Testis (tissue), 3 donors: ENCODE data around the gene ITGA1. TPM values are rescaled to one million over a fixed set of nuclear protein-coding genes. Genes with fewer than 3 reads are reported as not detected.

Experiments used
- DNase-seq: peaks from one replicate; pipeline ENCODE4 v3.0.0-alpha.2; 2019
- H3K27ac ChIP-seq, 2 donors: fragments of 200-600 bp; sonication (generic); one replicate each; pipeline ENCODE4 v1.5.1; 2019
- H3K27me3 ChIP-seq: fragments of 200-600 bp; sonication (generic); one replicate; pipeline ENCODE4 v1.5.1; 2019
- H3K36me3 ChIP-seq: fragments of 200-600 bp; sonication (generic); one replicate; pipeline ENCODE4 v1.5.1; 2017; ENCODE audit warnings: low read depth; ENCODE audit errors: missing control alignments
- H3K4me1 ChIP-seq: fragments of 200-600 bp; sonication (generic); one replicate; pipeline ENCODE4 v1.5.1; 2019
- H3K4me3 ChIP-seq, 2 donors: fragments of 200-600 bp; sonication (generic); one replicate each; pipeline ENCODE4 v1.5.1; 2017 to 2019
- H3K9me3 ChIP-seq: fragments of 200-600 bp; sonication (generic); one replicate; pipeline ENCODE4 v1.5.1; 2017
- POLR2A ChIP-seq: fragments of 450-650 bp; IDR thresholded peaks from one replicate; pipeline ENCODE4 v1.6.1; 2017; ENCODE audit warnings: antibody characterized with exemption, mild to moderate bottlenecking, moderate library complexity
- WGBS, 2 donors: methylation state at CpG; one replicate each; pipeline ENCODE4 v1.1.5; 2018; 5-methylcytosine and 5-hydroxymethylcytosine counted together
- intact Hi-C: fragments of 100-400 bp; cut with DNase I; formaldehyde crosslinking; loops from one replicate; pipeline ENCODE4 v1.15.1; 2023; ENCODE audit warnings: low total_unique reads
- polyA plus RNA-seq: library from polyadenylated mRNA; stranded (reverse); fragments of 350-450 nt; fragmentation: Illumina TruSeq; extraction: RNeasy Lipid Tissue Mini Kit (QIAGEN cat#74804); gene quantifications from one replicate; pipeline ENCODE4 v1.2.3, GENCODE V29; 2014; ENCODE audit warnings: low read depth, low replicate concordance; ENCODE audit not compliant: insufficient read depth
- total RNA-seq, 2 donors: library from RNA; depleted of rRNA; stranded (reverse); fragments of >200 nt; gene quantifications; one replicate each; pipeline ENCODE4 v1.2.3, GENCODE V29; 2016
- TF ChIP-seq, protein P1 (sequence below), 3 experiments: fragments of 450-650 bp in 2 of 3; fragments of 200-600 bp in 1 of 3; sonication (generic) in 1 of 3; IDR thresholded peaks; one replicate each; pipeline ENCODE4 v1.5.1; 2016 to 2019; ENCODE audit warnings: antibody characterized with exemption in 3 of 3, mild to moderate bottlenecking in 2 of 3, moderate library complexity in 1 of 3

ITGA1 gene
- total and polyA plus RNA-seq, 3 donors from 2014 or later, result 7.3 to 8.1 (median 7.5) TPM

DNA sequence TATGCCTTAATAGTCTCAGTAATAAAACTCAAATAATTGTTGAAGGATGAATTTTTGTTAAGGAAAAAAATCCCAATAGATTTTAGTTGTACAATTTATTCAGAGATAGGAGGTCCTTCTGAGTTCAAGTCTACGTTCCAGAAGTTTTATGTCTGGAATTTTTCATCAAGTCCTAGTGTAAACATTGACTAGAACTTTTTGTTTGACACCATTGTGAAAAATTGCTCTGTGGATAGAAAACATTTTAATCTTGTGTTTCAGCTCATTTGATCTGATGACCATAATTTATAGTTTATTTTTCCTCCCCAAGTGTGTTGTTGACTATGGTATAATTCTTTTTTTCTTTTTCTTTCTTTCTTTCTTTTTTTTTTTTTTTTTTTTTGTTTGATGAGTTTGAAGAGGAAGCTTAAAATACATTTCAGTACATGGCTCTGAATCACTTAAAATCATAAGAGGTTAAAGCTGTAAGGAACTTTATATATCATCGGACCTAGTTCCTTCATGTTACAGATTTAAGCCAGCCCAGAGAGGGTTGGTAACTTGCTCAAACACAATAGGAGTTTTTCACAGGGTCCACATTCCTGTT is 20.7 kb downstream of the ITGA1 start:
- DNase-seq, result no peak
- Histone ChIP-seq H3K4me1 (no peaks in the 10 kb centered on the region), H3K27ac (no peak overlapping the region), H3K36me3 (no peaks in the 10 kb centered on the region), H3K27me3 (no peaks in the 10 kb centered on the region), H3K4me3 (no peak overlapping the region), H3K9me3 (no peaks in the 10 kb centered on the region)
- TF ChIP-seq, protein P1, sequence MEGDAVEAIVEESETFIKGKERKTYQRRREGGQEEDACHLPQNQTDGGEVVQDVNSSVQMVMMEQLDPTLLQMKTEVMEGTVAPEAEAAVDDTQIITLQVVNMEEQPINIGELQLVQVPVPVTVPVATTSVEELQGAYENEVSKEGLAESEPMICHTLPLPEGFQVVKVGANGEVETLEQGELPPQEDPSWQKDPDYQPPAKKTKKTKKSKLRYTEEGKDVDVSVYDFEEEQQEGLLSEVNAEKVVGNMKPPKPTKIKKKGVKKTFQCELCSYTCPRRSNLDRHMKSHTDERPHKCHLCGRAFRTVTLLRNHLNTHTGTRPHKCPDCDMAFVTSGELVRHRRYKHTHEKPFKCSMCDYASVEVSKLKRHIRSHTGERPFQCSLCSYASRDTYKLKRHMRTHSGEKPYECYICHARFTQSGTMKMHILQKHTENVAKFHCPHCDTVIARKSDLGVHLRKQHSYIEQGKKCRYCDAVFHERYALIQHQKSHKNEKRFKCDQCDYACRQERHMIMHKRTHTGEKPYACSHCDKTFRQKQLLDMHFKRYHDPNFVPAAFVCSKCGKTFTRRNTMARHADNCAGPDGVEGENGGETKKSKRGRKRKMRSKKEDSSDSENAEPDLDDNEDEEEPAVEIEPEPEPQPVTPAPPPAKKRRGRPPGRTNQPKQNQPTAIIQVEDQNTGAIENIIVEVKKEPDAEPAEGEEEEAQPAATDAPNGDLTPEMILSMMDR (IDR thresholded peaks at IDR 0.05), result no peak
- WGBS, 2 donors, result 66 to 73% methylated on average over 2 of the region's 2 CpGs
- intact Hi-C loops, result no loop called here

DNA sequence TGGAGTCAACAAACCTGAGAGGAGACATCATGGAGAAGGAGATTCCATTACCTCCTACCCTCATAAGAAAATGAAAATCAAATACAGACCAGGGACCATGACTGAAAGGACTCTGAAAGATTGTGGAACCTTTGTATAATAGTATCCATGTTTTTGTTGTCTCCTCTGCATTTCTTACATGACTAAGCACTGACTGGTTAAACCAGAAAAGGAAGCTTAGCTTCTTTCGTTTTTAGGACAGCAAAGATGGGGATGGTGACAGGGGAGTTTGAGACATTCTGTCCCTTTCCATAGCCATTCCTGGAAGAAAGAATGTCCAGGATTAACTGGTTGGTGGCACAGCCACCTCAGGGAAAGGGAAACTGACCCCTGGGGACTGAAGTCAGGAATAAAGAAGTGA is 22.2 kb downstream of the ITGA1 start:
- H3K9me3 ChIP-seq, result no peaks in the 10 kb centered on the region
- H3K36me3 ChIP-seq, result no peaks in the 10 kb centered on the region
- WGBS, 2 donors, result 45 to 65% methylated on average over 1 of the region's 1 CpG
- DNase-seq, result no peak
- no peak overlapping the region for H3K27ac ChIP-seq
- H3K4me3 ChIP-seq, result no peak overlapping the region
- TF ChIP-seq, protein P1 (IDR thresholded peaks at IDR 0.05), result no peak
- TF ChIP-seq POLR2A, result no peak
- intact Hi-C loops, result no loop called here
- no peaks in the 10 kb centered on the region for H3K27me3 ChIP-seq
- H3K4me1 ChIP-seq, result no peaks in the 10 kb centered on the region

DNA sequence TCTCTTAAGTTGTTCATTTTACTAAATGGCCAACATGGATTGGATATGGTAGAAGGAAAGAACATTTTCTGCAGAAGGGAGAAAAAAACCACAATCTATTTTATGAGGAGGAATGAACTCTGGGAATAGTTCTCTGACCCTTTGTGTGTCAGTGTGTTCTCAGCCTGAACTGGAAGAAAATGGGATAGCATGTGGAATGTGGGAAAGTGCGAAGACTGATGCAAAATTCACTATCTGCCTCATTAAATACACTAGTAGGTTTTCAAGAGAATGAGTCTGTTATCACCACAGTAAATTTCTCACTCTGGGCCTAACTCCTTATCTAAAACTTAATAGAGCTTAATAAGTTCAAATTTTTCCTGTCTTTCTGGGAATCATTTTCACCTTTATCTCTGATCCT is 22.7 kb downstream of the ITGA1 start:
- DNase-seq, result no peak
- Histone ChIP-seq H3K9me3 (no peaks in the 10 kb centered on the region), H3K27me3 (no peaks in the 10 kb centered on the region), H3K27ac (no peak overlapping the region), H3K4me3 (no peak overlapping the region), H3K36me3 (no peaks in the 10 kb centered on the region), H3K4me1 (no peaks in the 10 kb centered on the region)
- 23 to 73% methylated on average over 1 of the region's 1 CpG for WGBS, 2 donors
- TF ChIP-seq POLR2A, result no peak
- TF ChIP-seq, protein P1 (IDR thresholded peaks at IDR 0.05), result no peak
- intact Hi-C loops, result no loop called here

DNA sequence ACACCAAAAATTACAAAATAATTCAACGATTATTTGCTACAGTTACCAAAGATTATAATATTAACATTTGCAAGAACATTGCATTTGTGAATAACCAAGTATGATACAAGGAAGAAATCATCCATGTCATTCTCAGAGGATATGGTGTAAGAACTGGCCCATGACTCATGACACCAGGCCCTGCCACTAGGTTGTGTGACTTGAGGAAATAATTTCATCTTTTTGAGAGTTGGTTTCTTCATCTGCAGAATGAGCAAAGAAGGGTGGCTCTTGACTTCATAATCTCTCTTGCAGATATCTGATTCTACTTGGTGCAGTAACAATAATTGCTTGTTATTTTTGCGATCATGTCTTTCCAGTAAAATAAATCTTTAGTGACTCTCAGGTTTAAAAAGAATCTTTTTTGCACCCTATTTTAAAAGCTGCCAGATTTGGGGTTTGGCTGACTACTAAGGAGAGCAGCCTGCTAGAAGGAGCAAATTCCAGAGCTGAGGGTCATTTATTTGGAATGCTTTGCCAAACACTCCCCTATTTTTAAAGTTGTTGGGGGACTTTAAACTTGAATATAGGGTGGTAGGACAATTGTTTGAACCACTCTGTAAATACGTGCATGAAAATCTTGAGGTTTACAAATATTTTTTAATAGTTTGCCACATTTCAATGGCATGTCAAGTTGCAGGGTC is 23.5 kb downstream of the ITGA1 start:
- 67 to 85% methylated on average over 3 of the region's 3 CpGs for WGBS, 2 donors
- intact Hi-C loops, result no loop called here
- no peak for DNase-seq
- Histone ChIP-seq H3K9me3 (no peaks in the 10 kb centered on the region), H3K4me1 (no peaks in the 10 kb centered on the region), H3K4me3 (no peak overlapping the region), H3K27me3 (no peaks in the 10 kb centered on the region), H3K27ac (no peak overlapping the region), H3K36me3 (no peaks in the 10 kb centered on the region)
- TF ChIP-seq POLR2A, result no peak
- TF ChIP-seq, protein P1 (IDR thresholded peaks at IDR 0.05), result no peak
